Astrocyte (in vitro differentiated cells and primary cell): ENCODE data around the gene TMEM63C. TPM values are rescaled to one million over a fixed set of nuclear protein-coding genes. Genes with fewer than 3 reads are reported as not detected.

Experiments used
- DNase-seq: peaks from one replicate; pipeline ENCODE4 v3.0.0-alpha.2; 2010; ENCODE audit warnings: low read depth
- FAIRE-seq: peaks from 2 replicates; lab custom pipeline; 2011; peaks lifted over from hg19 to GRCh38; lab: Jason Lieb, UNC
- H2AFZ ChIP-seq: 2 replicates; pipeline ENCODE4 v1.6.0; 2012; ENCODE audit warnings: low read depth, low read length, inconsistent platforms
- H3K27ac ChIP-seq: 2 replicates; pipeline ENCODE4 v1.5.1; 2011; ENCODE audit warnings: low read depth, low read length, inconsistent platforms
- H3K27me3 ChIP-seq: 2 replicates; pipeline ENCODE4 v1.6.0; 2011; ENCODE audit warnings: low read length, inconsistent platforms; ENCODE audit not compliant: insufficient read depth
- H3K36me3 ChIP-seq: 2 replicates; pipeline ENCODE4 v1.5.1; 2011; ENCODE audit warnings: low read length, inconsistent platforms; ENCODE audit not compliant: insufficient read depth
- H3K4me1 ChIP-seq: 2 replicates; pipeline ENCODE4 v1.5.1; 2011; ENCODE audit warnings: low read length, inconsistent platforms; ENCODE audit not compliant: insufficient read depth
- H3K4me2 ChIP-seq: 2 replicates; pipeline ENCODE4 v1.6.0; 2012; ENCODE audit warnings: low read length, inconsistent platforms
- H3K4me3 ChIP-seq: 2 replicates; pipeline ENCODE4 v1.5.1; 2011; ENCODE audit warnings: low read depth, mild to moderate bottlenecking, low read length, inconsistent platforms; ENCODE audit not compliant: insufficient read depth
- H3K79me2 ChIP-seq: 2 replicates; pipeline ENCODE4 v1.6.0; 2012; ENCODE audit warnings: mild to moderate bottlenecking, low read length, inconsistent platforms; ENCODE audit not compliant: insufficient read depth
- H3K9ac ChIP-seq: 2 replicates; pipeline ENCODE4 v1.6.0; 2012; ENCODE audit warnings: mild to moderate bottlenecking, low read length, inconsistent platforms
- H3K9me3 ChIP-seq: 2 replicates; pipeline ENCODE4 v1.5.1; 2012; ENCODE audit warnings: low read depth, mild to moderate bottlenecking, low read length, inconsistent platforms; ENCODE audit not compliant: insufficient read depth
- H4K20me1 ChIP-seq: 2 replicates; pipeline ENCODE4 v1.6.0; 2012; ENCODE audit warnings: low read length, inconsistent platforms; ENCODE audit not compliant: insufficient read depth
- H3K27ac Mint-ChIP-seq: one replicate; pipeline ENCODE4 v1.8.0; 2021; ENCODE audit warnings: mild to moderate bottlenecking, mixed read lengths; ENCODE audit not compliant: unreplicated experiment
- H3K27me3 Mint-ChIP-seq: one replicate; pipeline ENCODE4 v1.8.0; 2021; ENCODE audit warnings: low read depth, mixed read lengths; ENCODE audit not compliant: unreplicated experiment
- H3K36me3 Mint-ChIP-seq: one replicate; pipeline ENCODE4 v1.8.0; 2021; ENCODE audit warnings: low read depth, mixed read lengths; ENCODE audit not compliant: unreplicated experiment
- H3K4me1 Mint-ChIP-seq: one replicate; pipeline ENCODE4 v1.8.0; 2021; ENCODE audit warnings: low read depth, mixed read lengths; ENCODE audit not compliant: unreplicated experiment
- H3K4me3 Mint-ChIP-seq: one replicate; pipeline ENCODE4 v1.8.0; 2021; ENCODE audit warnings: mild to moderate bottlenecking, moderate library complexity, mixed read lengths; ENCODE audit not compliant: unreplicated experiment
- H3K9me3 Mint-ChIP-seq: one replicate; pipeline ENCODE4 v1.8.0; 2021; ENCODE audit warnings: mild to moderate bottlenecking, mixed read lengths; ENCODE audit not compliant: unreplicated experiment
- EZH2 ChIP-seq: IDR thresholded peaks from 2 replicates; pipeline ENCODE4 v1.6.1; 2012; ENCODE audit warnings: mild to moderate bottlenecking, low read length, inconsistent platforms; ENCODE audit not compliant: insufficient read depth
- total RNA-seq: library from RNA; stranded (reverse); gene quantifications from 2 replicates; pipeline ENCODE4 v1.2.1, GENCODE V29; 2021
- TF ChIP-seq, protein P1 (sequence below): IDR thresholded peaks from 2 replicates; pipeline ENCODE4 v1.5.1; 2011; ENCODE audit warnings: low read depth, mild to moderate bottlenecking, inconsistent platforms, low read length, moderate library complexity; ENCODE audit not compliant: insufficient read depth

The TMEM63C gene
- total RNA-seq, 1 donor from 2014 or later, result 11.3 TPM

GRCh38 chr14:77242752-77243151, 61.2 kb downstream of the TMEM63C start:
- H3K27me3 ChIP-seq, result peaks cover 2% of the 10 kb centered on the region
- no peaks in the 10 kb centered on the region for H3K4me1 ChIP-seq
- H3K36me3 ChIP-seq, result no peaks in the 10 kb centered on the region
- H3K79me2 ChIP-seq, result no peaks in the 10 kb centered on the region
- Mint-ChIP-seq H3K27ac (no peak overlapping the region), H3K36me3 (peaks cover 13% of the 10 kb centered on the region), H3K27me3 (peaks cover 13% of the 10 kb centered on the region), H3K4me1 (no peaks in the 10 kb centered on the region), H3K9me3 (no peaks in the 10 kb centered on the region), H3K4me3 (no peak overlapping the region)
- H3K4me3 ChIP-seq, result no peak overlapping the region
- H3K9me3 ChIP-seq, result no peaks in the 10 kb centered on the region
- no peaks in the 10 kb centered on the region for H4K20me1 ChIP-seq
- DNase-seq, result no peak
- H3K4me2 ChIP-seq, result no peak overlapping the region
- H3K27ac ChIP-seq, result no peak overlapping the region
- TF ChIP-seq, protein P1, sequence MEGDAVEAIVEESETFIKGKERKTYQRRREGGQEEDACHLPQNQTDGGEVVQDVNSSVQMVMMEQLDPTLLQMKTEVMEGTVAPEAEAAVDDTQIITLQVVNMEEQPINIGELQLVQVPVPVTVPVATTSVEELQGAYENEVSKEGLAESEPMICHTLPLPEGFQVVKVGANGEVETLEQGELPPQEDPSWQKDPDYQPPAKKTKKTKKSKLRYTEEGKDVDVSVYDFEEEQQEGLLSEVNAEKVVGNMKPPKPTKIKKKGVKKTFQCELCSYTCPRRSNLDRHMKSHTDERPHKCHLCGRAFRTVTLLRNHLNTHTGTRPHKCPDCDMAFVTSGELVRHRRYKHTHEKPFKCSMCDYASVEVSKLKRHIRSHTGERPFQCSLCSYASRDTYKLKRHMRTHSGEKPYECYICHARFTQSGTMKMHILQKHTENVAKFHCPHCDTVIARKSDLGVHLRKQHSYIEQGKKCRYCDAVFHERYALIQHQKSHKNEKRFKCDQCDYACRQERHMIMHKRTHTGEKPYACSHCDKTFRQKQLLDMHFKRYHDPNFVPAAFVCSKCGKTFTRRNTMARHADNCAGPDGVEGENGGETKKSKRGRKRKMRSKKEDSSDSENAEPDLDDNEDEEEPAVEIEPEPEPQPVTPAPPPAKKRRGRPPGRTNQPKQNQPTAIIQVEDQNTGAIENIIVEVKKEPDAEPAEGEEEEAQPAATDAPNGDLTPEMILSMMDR, result no peak
- TF ChIP-seq EZH2, result no peak
- H2AFZ ChIP-seq, result no peak overlapping the region
- no peak for FAIRE-seq
- H3K9ac ChIP-seq, result no peak overlapping the region

- no peaks in the 10 kb centered on the region for H3K36me3 ChIP-seq
- H3K27me3 ChIP-seq, result peaks cover 1% of the 10 kb centered on the region
- DNase-seq, result no peak
- Mint-ChIP-seq H3K9me3 (no peaks in the 10 kb centered on the region), H3K27me3 (peaks cover 10% of the 10 kb centered on the region), H3K4me1 (no peaks in the 10 kb centered on the region), H3K27ac (no peak overlapping the region), H3K36me3 (peaks cover 21% of the 10 kb centered on the region), H3K4me3 (no peak overlapping the region)
- H3K4me1 ChIP-seq, result no peaks in the 10 kb centered on the region
- no peak for FAIRE-seq
- no peak overlapping the region for H3K4me2 ChIP-seq
- H3K27ac ChIP-seq, result no peak overlapping the region
- H4K20me1 ChIP-seq, result no peaks in the 10 kb centered on the region
- no peak overlapping the region for H3K9ac ChIP-seq
- no peak overlapping the region for H2AFZ ChIP-seq
- TF ChIP-seq, protein P1, result no peak
- no peak for TF ChIP-seq EZH2
- H3K9me3 ChIP-seq, result no peaks in the 10 kb centered on the region
- H3K4me3 ChIP-seq, result no peak overlapping the region
- no peaks in the 10 kb centered on the region for H3K79me2 ChIP-seq
Observed at GRCh38 chr14:77243853-77244252, 62.3 kb downstream of the TMEM63C start.

- no peak for DNase-seq
- no peak overlapping the region for H3K27ac Mint-ChIP-seq
- Histone ChIP-seq H3K9ac (no peak overlapping the region), H3K4me3 (no peak overlapping the region), H4K20me1 (no peaks in the 10 kb centered on the region), H3K4me1 (no peaks in the 10 kb centered on the region), H3K4me2 (no peak overlapping the region), H3K36me3 (no peaks in the 10 kb centered on the region), H2AFZ (no peak overlapping the region), H3K9me3 (no peaks in the 10 kb centered on the region), H3K27me3 (peaks cover under 1% of the 10 kb centered on the region), H3K27ac (no peak overlapping the region), H3K79me2 (no peaks in the 10 kb centered on the region)
- H3K4me1 Mint-ChIP-seq, result no peaks in the 10 kb centered on the region
- peaks cover 10% of the 10 kb centered on the region for H3K27me3 Mint-ChIP-seq
- no peaks in the 10 kb centered on the region for H3K9me3 Mint-ChIP-seq
- TF ChIP-seq, protein P1, result no peak
- H3K4me3 Mint-ChIP-seq, result no peak overlapping the region
- no peak for FAIRE-seq
- peaks cover 29% of the 10 kb centered on the region for H3K36me3 Mint-ChIP-seq
Observed at GRCh38 chr14:77245820-77246219, 64.2 kb downstream of the TMEM63C start.
